ENCODE measurements around the gene EVA1C. TPM values are rescaled to one million over a fixed set of nuclear protein-coding genes. Genes with fewer than 3 reads are reported as not detected.
"Not testable (repeated sequence)": the region's sequence is repeated elsewhere in the genome, so short reads cannot be mapped to it uniquely, and the experiment has no call there.

Gene EVA1C
- 10 to 100 TPM; 11.5 to 13.4 TPM for total RNA-seq

GRCh38 chr21:32412162-32413014 lies at the start of gene EVA1C:
Gene EVA1C, plus strand, starts transcription at chr21:32412706. Its CDS starts 148 bp downstream, at chr21:32412854.
- CTCF ChIA-PET: interaction anchor here (0.9 to 1.4 kb wide), 4 partner anchors 10 to 200 kb away, joined by 3 to 5 read pairs (median 4); partner anchors contain the start of gene CFAP298
- POLR2A ChIA-PET: interaction anchor here (0.6 to 1.9 kb wide), 5 partner anchors 9 to 360 kb away, joined by 3 to 10 read pairs (median 4); partner anchors contain the start of genes MIS18A and URB1

GRCh38 chr21:32364387-32364786 lies 48.1 kb upstream of the EVA1C start:
- CTCF ChIA-PET: no interaction called here
- POLR2A ChIA-PET: interaction anchor here (0.6 kb wide), 1 partner anchor 236 kb away, joined by 3 read pairs; no protein-coding TSS in a partner anchor

- CTCF ChIA-PET: no interaction called here
- POLR2A ChIA-PET: no interaction called here
Observed at GRCh38 chr21:32364796-32365195, 47.7 kb upstream of the EVA1C start.

GRCh38 chr21:32366191-32366590 lies 46.3 kb upstream of the EVA1C start:
- POLR2A ChIA-PET: no interaction called here
- CTCF ChIA-PET: no interaction called here

GRCh38 chr21:32367158-32367557 lies 45.3 kb upstream of the EVA1C start:
- ChIA-PET CTCF (no interaction called here), POLR2A (no interaction called here)

GRCh38 chr21:32368386-32368785 lies 44.1 kb upstream of the EVA1C start:
- CTCF ChIA-PET: interaction anchor here (1.1 kb wide), 1 partner anchor 10 kb away, joined by 3 read pairs; no protein-coding TSS in a partner anchor
- POLR2A ChIA-PET: no interaction called here

GRCh38 chr21:32368961-32369360 lies 43.5 kb upstream of the EVA1C start:
- CTCF ChIA-PET: interaction anchor here (1.1 kb wide), 1 partner anchor 11 kb away, joined by 3 read pairs; no protein-coding TSS in a partner anchor
- POLR2A ChIA-PET: not testable (repeated sequence)

- POLR2A ChIA-PET: no interaction called here
- CTCF ChIA-PET: interaction anchor here (1.5 kb wide), 1 partner anchor 32 kb away, joined by 4 read pairs; no protein-coding TSS in a partner anchor
Observed at GRCh38 chr21:32370998-32371766, 41.3 kb upstream of the EVA1C start.

- CTCF ChIA-PET: interaction anchor here (0.9 to 1.5 kb wide), 2 partner anchors 13 to 31 kb away, joined by 3 to 4 read pairs; no protein-coding TSS in a partner anchor
- POLR2A ChIA-PET: interaction anchor here (1.0 kb wide), 1 partner anchor 20 kb away, joined by 3 read pairs; no protein-coding TSS in a partner anchor
Observed at GRCh38 chr21:32371913-32372314, 40.6 kb upstream of the EVA1C start.

GRCh38 chr21:32372755-32373154 lies 39.8 kb upstream of the EVA1C start:
- CTCF ChIA-PET: interaction anchor here (0.9 to 1.5 kb wide), 2 partner anchors 14 to 30 kb away, joined by 3 to 4 read pairs; no protein-coding TSS in a partner anchor
- POLR2A ChIA-PET: interaction anchor here (1.0 kb wide), 1 partner anchor 19 kb away, joined by 3 read pairs; no protein-coding TSS in a partner anchor

GRCh38 chr21:32377506-32377905 lies 35.0 kb upstream of the EVA1C start:
- ChIA-PET CTCF (no interaction called here), POLR2A (no interaction called here)

GRCh38 chr21:32377991-32378390 lies 34.5 kb upstream of the EVA1C start:
- POLR2A ChIA-PET: no interaction called here
- CTCF ChIA-PET: no interaction called here

GRCh38 chr21:32378956-32379355 lies 33.5 kb upstream of the EVA1C start:
- ChIA-PET POLR2A (no interaction called here), CTCF (no interaction called here)

GRCh38 chr21:32380940-32381339 lies 31.6 kb upstream of the EVA1C start:
- ChIA-PET POLR2A (no interaction called here), CTCF (no interaction called here)

- ChIA-PET POLR2A (no interaction called here), CTCF (no interaction called here)
Observed at GRCh38 chr21:32381571-32381970, 30.9 kb upstream of the EVA1C start.

- ChIA-PET POLR2A (no interaction called here), CTCF (interaction anchor here (1.1 kb wide), 1 partner anchor 10 kb away, joined by 3 read pairs; no protein-coding TSS in a partner anchor)
Observed at GRCh38 chr21:32382108-32382644, 30.3 kb upstream of the EVA1C start.

GRCh38 chr21:32383812-32384211 lies 28.7 kb upstream of the EVA1C start:
- CTCF ChIA-PET: interaction anchor here (1.3 kb wide), 2 partner anchors 20 to 218 kb away, joined by 3 to 6 read pairs; no protein-coding TSS in a partner anchor

GRCh38 chr21:32386195-32386870 lies 26.2 kb upstream of the EVA1C start:
- CTCF ChIA-PET: interaction anchor here (0.9 kb wide), 1 partner anchor 119 kb away, joined by 3 read pairs; no protein-coding TSS in a partner anchor
- POLR2A ChIA-PET: no interaction called here

More at GRCh38 chr21:32383812-32384211, 28.7 kb upstream of the EVA1C start:
- POLR2A ChIA-PET: no interaction called here

GRCh38 chr21:32387151-32387550 lies 25.4 kb upstream of the EVA1C start:
- POLR2A ChIA-PET: no interaction called here
- CTCF ChIA-PET: interaction anchor here (0.6 kb wide), 1 partner anchor 214 kb away, joined by 4 read pairs; no protein-coding TSS in a partner anchor

Measured in activated CD8-positive, alpha-beta memory T cell treated with anti-CD3 and anti-CD28 coated beads for 36 hours (primary cell).